Activated effector memory CD4-positive, alpha-beta T cell treated with anti-CD3 and anti-CD28 coated beads, Interleukin-2, amount 50 U/mL, for 16 hours (primary cell): ENCODE data around the gene RRP15.

Source experiments
- DNase-seq: peaks from one replicate; pipeline ENCODE4 v3.0.0-alpha.2; 2020

Gene RRP15

DNA sequence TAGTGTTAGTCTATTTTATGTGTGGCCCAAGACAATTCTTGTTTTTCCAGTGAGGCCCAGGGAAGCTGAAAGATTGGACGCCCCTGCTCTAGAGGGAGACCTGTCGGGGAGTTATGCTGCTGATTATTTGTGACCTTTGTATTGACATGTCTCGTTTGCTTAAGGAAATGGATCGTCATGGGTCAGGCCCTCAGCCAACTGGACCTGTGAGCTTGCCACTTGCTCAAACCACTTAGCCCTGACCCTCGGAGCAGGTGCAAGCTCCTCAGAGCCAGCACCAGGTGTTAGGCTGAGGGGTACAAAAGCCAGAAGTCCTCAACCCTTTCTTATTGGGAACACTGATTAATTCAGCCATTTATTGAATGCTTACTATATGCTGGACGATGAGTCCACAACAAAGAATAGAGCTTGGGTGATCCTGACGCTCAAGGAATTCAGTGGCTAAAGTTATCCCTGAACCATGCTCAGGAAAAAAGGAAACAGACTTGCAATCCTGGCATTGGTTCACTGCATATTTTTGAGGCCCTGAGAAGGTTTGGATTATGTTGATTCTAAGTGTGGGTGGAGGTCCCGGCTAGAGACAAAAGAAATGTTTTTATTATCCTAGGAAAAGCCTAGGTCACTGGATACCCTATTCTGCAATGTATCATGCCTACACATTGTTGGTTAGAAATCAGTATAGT is 79.1 kb downstream of the RRP15 start:
- DNase-seq, result no peak

DNA sequence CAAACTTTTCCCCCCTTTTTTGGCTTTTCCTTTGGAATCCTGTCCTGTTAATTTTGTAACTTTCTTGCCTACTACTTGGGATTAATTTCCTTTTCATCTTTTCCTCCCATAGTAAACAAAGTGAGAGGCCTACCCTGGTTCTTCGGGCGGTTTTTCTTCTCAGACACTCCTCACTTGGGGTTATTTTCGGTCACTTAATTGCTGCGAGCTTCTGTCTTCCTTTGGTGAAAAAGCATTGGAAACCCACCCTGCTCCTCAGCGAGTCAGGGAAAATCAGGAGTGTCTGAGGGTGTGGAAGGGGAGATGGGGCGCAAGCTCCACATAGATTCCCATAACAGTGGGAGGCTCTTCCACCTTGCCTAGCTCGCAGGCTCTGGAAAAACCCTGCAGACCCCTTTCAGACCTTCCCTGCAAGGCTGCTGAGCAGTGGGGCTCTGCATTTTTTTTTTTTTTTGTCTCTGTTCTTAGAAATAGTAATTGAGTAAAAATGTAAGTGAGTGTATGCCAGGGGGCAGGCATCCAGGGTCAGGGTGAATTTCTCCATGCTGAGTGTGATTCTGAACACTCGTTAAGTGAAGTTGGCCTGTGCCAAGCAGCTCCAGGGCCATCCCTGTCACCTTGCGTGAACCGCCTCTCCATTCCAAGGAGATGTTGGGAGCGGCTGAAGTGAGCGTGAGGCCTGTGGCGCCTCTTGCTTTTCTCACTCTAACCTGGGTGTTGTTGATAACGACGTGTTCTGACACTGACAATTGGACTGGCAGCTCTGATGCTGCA is 80.3 kb downstream of the RRP15 start:
- no peak for DNase-seq

DNA sequence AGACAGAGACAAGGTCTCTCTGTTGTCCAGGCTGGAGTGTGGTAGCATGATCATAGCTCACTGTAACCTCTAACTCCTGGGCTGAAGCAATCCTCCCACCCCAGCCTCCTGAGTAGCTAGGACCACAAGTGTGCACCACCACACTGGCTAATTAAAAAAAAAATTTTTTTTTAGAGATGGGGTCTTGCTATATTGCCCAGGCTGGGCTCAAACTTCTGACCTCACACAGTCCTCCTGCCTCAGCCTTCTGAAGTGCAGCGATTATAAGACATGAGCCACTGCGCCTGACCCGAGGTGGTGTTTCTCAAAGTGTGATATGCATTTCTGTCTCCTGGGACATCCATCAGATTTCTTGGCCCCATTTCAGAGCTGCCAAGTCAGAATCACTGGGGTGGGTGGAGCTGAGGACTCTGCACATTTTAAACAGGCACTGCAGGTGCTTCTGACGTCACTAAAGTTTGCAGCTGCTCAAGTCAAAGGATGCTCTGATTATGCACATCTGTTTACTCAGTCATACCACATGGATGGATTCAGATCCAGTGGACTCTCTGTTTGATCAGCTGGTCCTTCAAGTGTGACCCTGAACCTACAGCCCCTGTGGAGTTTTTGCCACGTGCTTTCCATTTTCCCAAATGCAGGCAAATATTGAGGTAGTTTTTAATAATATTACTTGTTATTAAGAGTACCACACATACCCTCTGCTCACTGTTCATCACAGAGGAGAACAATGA is 81.4 kb downstream of the RRP15 start:
- DNase-seq, result no peak

DNA sequence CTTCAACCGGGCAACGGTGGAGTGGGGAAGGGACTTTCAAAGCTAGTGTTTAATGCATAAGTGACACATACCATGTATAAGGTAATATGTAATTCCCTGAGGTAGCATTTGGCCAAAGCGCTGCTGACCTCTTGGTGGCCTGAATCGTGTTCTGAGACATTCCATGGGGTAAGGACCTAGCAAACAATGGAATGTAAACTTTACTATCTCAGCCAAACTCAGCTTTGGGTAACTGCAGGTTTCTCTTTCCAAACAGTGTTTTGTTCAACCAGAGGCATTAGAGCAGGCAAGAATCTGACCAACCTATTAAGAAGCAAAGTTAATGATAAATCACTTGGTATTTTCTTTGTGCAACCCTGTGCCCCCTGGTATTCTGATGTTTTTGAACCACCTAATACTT is 82.0 kb downstream of the RRP15 start:
- DNase-seq, result no peak

DNA sequence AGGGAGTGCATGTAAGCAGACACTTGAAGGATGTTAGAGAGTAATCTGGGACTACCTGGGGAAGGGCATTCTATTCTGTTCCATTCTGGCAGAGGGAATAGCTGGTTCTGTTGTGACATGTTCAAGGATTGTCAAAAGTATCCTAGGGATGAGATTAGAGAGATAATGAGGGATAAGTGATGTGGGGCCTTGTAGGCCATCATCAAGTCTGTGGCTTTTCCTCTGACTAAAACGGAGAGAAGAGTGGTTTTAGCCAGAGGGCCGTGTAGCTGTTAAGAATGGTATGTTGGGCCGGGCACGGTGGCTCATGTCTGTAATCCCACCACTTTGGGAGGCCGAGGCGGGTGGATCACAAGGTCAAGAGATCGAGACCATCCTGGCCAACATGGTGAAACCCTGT is 83.6 kb downstream of the RRP15 start:
- DNase-seq, result no peak

DNA sequence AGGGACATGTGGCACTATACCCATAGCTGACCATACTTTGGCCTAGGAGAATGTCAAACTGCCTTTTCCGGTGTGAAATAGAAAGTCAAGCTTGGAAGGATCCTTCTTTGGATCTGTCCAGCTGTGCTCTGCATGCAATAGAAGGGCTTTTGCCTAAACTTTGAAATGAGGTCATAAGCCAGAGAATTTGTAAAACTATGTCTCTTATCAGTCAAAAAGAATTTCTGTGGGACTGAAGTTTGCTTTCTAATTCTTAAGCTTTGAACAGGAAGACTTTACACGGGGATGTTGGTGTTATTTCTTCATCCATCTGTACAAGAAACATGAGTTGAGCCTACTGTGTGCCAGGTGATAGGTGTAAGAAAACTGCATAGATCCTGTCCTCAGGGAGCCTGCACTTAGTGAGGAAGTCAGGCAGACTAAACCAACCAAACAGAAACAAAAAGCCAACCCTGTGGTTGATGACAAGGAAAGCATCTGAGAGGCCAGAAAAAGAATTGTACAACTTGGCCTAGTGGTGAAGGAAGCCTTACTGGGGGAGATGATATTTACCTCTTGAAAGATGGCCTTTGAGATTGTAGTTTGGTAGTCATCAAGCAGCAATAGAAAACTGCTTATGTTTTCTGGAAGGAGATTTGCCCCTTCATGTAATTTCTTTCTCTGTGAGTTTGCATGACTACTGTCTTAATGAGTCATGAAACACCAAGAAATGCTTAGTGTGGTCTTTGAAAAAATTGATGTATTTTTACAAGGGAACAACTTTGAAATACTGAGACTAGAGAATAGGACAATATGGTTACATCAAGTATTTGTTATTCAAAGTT is 84.8 kb downstream of the RRP15 start:
- no peak for DNase-seq

DNA sequence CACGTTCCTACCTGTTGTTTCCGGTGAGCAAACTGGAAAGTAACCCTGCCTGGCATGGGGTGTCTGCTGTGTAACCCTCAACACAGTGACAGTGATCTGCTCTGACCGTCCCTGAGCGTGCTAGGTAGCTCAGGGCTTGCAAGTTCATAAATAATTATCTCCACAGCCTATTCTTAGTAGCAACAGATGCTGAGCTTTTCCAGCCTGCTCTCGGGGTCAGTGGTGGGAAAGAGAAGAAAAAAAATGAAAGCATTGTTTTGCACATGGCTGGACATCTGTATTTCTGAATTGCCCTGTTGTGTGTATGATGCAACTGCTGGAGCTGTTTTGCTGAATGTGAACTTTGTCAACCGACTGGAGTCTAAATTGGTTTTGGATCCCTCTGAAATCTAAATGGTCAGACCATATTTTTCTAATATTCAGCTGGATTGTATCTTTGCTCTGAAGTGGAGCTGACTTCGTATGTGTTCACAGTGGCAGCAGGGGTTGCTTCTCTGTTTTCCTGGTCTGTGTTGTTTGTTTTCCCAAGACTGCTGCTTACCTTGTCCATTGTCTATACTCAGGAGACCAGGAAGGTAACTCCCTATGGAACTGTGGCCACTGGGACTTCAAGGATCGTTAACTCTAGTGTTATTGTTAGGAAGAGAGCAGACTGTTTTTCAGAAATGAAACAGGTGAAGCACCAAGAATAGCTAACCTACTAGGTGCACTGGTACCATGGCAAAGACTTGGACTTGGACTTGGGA is 87.0 kb downstream of the RRP15 start:
- no peak for DNase-seq

DNA sequence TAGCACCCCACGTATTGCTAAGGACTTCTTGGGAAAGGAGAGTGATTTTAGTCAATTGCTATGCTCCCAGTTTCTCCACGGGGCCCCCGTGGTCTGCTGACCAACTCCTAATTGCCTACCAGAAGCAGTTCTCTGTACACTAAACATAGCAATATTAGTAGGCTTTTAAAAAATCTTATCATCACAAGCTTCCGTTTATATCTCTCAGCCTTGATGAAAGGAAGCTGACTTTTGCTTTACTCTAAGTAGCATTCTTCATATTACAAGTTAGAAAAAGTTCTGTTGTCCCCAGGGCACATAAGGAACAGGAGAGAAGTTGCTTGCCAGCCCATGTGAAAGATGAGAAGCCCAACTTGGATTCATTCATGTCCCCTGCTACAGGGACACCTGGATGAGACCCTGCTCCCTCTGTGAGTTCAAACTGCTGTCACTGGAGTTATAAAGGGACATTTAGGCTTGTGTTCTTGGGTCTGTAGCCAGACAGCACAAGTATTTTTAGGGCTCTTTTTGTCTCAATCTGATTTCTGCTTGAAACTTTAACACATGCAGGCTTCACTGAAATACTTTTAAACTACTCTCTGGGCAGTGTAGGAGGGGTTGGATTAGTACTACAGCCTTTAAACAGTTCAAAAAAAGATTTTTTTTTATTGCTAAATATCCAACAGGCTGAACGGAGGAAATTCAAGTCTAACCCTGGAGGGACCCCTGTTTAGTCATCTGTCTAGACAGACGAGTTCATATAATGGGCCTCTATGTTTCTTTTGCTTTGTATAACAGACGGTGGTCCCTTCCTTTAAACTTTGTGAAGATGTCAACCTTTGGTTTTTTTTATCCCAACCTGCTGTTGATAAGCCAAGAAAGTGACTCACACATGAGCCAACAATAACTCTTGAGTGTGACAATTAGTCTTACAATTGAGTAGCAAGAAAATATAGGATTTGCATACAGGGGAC is 89.6 kb downstream of the RRP15 start:
- no peak for DNase-seq

DNA sequence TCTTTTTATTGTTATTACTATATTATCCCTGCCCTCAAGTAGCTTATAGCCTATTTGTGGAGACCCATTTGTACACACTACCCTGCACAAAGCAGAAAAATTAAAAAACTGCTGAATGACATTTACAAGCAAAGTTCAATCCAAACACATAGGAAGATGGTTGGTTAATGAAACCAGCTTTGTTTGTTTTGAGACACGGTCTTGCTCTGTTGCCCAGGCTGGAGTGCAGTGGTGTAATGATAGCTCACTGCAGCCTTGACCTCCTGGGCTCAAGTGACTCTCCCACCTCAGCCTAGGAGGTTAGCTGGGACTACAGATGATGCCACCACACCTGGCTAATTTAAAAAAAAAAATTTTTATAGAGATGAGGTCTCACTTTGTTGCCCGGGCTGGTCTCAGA is 91.6 kb downstream of the RRP15 start:
- DNase-seq, result no peak

DNA sequence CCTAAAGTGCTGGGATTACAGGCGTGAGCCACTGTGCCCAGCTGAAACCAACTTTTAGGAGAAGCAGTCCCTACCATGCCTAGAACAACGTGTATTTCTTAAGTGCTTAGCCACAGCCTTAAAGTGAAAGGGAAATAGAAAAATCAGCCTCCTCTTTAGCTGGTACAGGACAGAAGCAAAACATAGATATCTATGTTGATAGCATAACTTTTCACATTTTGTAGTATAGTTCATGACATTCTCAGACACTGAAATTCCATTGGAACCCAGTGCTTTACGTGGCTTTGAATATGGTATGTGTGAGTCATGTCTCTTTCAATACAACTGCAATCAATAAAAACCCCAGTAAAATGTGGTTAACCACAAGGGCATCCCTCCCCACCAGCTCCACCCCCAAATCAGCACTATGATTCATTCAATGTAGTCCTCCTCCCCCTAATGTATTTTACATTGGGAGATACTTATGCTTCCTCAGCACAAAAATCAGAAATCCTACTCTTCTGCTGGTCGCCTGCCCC is 92.1 kb downstream of the RRP15 start:
- peak; percentile 84 for DNase-seq

DNA sequence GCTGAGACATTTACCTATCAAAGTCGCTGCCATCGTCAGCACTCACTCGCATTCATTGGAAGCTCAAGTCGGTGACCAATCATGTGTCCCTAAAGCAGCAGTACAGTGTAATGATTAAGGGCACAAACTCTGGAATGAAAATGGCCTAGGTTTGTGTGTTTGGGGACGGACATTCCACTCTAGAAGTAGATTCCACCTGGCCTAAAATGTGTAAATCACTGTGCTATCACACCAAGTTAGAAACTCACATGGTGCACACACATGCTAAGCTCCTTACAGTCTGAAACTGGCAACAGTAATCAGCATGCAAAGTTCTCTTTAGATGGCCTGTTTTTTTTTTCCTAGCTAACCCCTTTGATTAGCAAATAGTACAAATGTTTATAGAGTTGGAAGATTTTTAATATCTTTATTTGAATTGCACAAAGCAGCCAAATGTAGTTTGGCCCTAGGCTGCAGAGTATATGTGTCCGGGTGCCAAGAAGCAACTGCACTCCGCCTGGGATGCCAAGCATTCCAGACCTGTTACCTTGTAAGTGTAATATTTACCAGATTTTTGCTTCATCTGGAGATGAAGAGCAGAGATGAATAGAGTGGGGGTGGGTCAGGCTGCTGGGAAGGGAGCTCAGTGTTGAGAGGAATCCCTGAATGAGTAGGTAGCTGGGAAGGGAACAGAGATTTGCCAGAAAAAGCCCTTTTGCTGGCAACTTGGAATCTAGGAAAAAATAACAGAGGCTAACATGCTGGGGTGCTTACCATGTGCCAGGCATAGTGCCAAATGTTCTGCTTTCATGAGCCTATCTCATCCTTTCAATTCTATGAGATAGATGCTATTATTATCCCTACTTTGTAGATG is 95.3 kb downstream of the RRP15 start:
- DNase-seq, result no peak

DNA sequence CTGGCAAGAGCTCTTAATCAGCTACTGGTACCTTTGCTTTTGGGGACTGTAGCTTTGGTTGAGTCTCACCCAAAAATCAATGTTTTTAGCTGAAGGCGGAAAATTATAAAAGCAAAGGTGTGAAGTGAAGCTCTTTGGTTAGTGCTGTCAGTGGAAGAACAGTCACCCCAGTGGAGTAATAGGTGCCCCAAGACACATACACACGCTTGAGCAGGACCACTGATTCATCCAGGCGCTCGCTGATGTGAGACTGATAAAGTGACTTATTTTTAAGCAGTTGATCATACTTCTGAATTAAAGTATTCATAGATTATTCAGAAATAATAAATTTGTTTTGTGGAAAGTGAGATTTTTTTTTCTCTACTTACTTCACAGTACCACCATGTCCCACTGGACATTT is 97.2 kb downstream of the RRP15 start:
- DNase-seq, result no peak

DNA sequence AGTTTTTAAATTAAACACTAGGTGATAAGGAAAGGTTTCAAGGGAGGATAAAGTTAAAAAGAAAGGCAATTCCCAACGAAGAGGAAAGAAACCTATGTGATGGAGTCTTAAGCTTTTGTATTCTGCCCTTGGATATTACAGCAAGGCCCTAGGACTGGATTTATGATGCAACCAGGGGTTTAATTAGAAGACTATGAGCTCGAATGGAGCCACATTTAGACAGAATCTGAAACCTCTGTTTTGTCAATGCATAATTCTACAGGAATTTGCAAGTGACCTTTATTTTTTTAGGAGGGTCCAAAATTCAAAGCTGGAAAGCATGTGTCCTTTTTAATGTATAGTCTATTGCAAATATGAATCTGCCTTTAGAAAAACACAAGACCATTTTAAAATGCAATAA is 98.0 kb downstream of the RRP15 start:
- no peak for DNase-seq

DNA sequence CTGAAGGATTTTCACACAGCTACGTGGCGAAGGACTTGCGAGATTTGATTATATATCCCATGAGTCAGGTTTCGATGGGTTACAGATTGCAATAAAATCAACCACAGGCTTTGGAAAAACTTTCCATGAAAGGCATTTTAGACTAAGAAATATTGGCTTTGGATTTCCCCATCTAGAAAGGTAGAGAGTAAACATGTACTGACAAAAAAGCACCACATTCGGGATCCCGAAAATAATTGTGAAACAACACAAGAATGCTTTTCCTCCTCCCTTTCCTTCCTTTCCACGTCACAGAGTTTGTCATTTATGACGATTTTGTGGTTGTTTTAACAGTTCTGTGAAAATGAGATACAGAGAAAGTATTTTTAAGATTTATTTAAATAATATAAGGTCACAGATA is 98.6 kb downstream of the RRP15 start:
- DNase-seq, result no peak

DNA sequence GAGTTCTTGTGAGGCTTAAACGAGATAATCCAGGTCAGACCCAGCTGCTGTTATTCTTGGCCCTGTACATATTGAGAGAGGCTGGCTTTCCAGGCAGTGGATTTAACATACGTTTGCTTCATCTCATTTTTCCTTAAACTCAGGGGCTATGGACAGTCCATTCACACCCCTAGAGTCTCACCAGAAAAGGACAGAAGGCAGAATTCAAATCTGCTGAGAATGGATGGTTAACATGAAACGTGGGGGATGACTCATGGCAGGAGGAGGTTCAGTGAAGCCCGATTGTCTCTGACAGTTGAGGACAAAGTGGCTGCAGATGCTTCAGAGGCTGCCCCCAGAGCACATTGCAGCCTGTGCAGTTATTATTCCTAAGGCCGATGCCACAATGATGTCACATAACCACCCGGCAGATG is 99.5 kb downstream of the RRP15 start:
- DNase-seq, result no peak
